Activated T-helper 1 cell treated with Interleukin-2 at 50 U/mL for 16 hours (primary cell): ENCODE results near the gene SERINC5.

Experiments
- DNase-seq: peaks from one replicate; pipeline ENCODE4 v3.0.0-alpha.2; 2020; ENCODE audit warnings: low read depth

The SERINC5 gene

DNA sequence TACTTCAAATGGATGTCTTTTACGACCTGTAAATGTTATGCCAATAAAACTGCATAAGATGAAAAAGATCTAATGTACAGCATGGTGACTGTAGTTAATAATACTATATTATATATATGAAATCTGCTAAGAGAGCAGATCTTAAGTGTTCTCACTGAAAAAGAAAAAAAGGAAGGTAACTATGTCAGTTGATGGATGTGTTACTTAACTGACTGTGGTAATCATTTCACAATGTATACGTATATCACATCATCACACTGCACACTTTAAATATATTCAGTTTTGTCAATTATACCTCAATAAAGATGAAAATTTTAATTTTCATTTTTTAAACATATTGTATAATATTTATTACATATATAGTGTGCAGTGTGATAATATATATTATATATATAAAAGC is 188.8 kb downstream of the SERINC5 start:
- DNase-seq, result no peak

DNA sequence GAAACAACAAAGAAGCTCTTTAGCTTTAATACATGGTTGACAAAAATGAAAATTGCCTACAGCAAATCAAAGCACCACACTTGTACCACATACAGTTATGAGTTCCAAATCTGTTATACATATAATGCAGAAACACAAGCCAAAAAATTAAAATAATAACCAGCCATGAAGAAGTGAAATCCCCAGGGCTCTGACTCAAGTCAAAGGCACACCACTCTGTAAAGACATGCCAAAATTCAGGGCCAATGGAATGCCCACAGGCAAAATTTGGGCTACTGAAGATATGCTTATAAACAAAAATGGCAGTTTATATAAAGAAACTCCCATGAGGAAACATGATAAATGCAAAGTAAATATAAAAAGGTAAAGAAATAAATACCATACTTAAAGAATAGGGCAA is 191.7 kb downstream of the SERINC5 start:
- DNase-seq, result no peak
